Lower leg skin (tissue), 3 donors: ENCODE results near the gene CMTM4.

Experiments
- POLR2A ChIP-seq, 2 donors: fragments of 450-650 bp; IDR thresholded peaks; one replicate each; pipeline ENCODE4 v1.6.1; 2016 to 2017; ENCODE audit warnings: antibody characterized with exemption in 2 of 2, mild to moderate bottlenecking in 1 of 2, moderate library complexity in 1 of 2
- TF ChIP-seq, protein P1 (sequence below), 3 donors: fragments of 450-650 bp; IDR thresholded peaks; one replicate each; pipeline ENCODE4 v1.5.1; 2016; ENCODE audit warnings: antibody characterized with exemption in 3 of 3, mild to moderate bottlenecking in 3 of 3, moderate library complexity in 2 of 3

DNA sequence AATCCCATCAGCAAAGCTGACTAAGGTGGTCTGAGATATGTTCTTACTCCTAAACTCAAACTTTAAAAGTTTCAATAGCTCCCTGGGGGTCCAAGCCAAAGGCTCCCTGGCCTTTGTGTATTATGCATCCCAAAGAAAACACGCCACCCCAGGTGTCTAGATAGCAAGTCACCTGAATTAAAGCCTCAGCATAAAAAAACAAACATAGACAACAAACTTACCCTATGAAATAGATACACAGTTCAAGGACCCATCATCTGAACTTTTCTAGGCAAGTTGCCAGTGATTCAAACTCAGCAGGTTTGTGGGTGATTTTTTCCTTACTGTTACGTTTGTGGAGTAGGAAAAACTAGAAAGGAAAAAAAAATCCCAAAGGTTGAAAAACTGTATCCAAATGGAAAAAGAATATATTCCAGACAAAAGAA is 79.5 kb downstream of the CMTM4 start:
- TF ChIP-seq, protein P1, sequence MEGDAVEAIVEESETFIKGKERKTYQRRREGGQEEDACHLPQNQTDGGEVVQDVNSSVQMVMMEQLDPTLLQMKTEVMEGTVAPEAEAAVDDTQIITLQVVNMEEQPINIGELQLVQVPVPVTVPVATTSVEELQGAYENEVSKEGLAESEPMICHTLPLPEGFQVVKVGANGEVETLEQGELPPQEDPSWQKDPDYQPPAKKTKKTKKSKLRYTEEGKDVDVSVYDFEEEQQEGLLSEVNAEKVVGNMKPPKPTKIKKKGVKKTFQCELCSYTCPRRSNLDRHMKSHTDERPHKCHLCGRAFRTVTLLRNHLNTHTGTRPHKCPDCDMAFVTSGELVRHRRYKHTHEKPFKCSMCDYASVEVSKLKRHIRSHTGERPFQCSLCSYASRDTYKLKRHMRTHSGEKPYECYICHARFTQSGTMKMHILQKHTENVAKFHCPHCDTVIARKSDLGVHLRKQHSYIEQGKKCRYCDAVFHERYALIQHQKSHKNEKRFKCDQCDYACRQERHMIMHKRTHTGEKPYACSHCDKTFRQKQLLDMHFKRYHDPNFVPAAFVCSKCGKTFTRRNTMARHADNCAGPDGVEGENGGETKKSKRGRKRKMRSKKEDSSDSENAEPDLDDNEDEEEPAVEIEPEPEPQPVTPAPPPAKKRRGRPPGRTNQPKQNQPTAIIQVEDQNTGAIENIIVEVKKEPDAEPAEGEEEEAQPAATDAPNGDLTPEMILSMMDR (IDR thresholded peaks at IDR 0.05) = no peak
- TF ChIP-seq POLR2A (IDR thresholded peaks at IDR 0.05) = no peak
